ENCODE results near the gene NAT9. TPM values are rescaled to one million over a fixed set of nuclear protein-coding genes. Genes with fewer than 3 reads are reported as not detected.

Gene NAT9
- total RNA-seq, 1 experiment from 2014 or later, result 64.8 TPM

DNA sequence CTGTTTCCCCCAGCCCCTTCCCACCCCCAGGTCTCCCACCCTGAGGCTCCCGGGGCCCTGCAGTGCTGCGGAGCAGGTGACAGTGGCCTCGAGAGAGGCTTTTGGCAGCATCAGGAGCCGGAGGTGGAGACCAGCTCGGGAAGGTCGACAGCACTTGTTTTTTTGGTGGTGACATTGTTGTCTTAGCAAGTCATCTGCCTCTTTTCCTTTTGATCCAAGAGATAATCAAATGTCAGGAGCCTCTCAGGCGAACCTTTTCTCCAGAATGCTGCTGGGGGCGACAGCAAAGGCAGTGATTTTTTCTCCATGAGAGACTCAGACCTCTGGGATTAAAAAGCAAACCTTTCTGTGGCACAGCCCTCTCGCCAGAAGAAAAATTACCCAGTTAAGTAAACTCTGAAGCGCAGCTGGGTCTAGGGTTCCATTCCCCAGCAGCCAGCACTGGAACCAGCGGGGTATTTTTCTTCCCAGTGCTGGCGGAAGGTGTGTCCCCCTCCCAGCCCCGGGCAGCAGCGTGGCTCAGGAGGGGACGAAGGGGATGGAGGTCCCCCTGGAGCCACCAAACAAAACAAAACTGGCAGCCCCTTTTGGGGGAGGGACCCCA, 46.3 kb upstream of the NAT9 start:
- POLR2A ChIA-PET, result no interaction called here
- no peaks in the 10 kb centered on the region for H3K36me3 Mint-ChIP-seq (ENCODE audit: insufficient read depth, unreplicated experiment)
- no peak for DNase-seq (ENCODE audit: unreplicated experiment)
- H3K9me3 Mint-ChIP-seq (ENCODE audit: unreplicated experiment), result no peaks in the 10 kb centered on the region
- no peaks in the 10 kb centered on the region for H3K27me3 Mint-ChIP-seq (ENCODE audit: insufficient read depth, unreplicated experiment)
- no TSS peak for BruUV-seq (replicated peaks)
- H3K4me3 Mint-ChIP-seq (ENCODE audit: unreplicated experiment), result no peak overlapping the region
- no peaks in the 10 kb centered on the region for H3K4me1 Mint-ChIP-seq (ENCODE audit: insufficient read depth, unreplicated experiment)
- TF ChIP-seq, protein P1, sequence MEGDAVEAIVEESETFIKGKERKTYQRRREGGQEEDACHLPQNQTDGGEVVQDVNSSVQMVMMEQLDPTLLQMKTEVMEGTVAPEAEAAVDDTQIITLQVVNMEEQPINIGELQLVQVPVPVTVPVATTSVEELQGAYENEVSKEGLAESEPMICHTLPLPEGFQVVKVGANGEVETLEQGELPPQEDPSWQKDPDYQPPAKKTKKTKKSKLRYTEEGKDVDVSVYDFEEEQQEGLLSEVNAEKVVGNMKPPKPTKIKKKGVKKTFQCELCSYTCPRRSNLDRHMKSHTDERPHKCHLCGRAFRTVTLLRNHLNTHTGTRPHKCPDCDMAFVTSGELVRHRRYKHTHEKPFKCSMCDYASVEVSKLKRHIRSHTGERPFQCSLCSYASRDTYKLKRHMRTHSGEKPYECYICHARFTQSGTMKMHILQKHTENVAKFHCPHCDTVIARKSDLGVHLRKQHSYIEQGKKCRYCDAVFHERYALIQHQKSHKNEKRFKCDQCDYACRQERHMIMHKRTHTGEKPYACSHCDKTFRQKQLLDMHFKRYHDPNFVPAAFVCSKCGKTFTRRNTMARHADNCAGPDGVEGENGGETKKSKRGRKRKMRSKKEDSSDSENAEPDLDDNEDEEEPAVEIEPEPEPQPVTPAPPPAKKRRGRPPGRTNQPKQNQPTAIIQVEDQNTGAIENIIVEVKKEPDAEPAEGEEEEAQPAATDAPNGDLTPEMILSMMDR (IDR thresholded peaks at IDR 0.05; ENCODE audit: unreplicated experiment), result no peak
- H3K27ac Mint-ChIP-seq (ENCODE audit: low read depth, unreplicated experiment), result no peak overlapping the region
- intact Hi-C loops (cut with micrococcal nuclease), result no loop called here
- CTCF ChIA-PET, result no interaction called here

DNA sequence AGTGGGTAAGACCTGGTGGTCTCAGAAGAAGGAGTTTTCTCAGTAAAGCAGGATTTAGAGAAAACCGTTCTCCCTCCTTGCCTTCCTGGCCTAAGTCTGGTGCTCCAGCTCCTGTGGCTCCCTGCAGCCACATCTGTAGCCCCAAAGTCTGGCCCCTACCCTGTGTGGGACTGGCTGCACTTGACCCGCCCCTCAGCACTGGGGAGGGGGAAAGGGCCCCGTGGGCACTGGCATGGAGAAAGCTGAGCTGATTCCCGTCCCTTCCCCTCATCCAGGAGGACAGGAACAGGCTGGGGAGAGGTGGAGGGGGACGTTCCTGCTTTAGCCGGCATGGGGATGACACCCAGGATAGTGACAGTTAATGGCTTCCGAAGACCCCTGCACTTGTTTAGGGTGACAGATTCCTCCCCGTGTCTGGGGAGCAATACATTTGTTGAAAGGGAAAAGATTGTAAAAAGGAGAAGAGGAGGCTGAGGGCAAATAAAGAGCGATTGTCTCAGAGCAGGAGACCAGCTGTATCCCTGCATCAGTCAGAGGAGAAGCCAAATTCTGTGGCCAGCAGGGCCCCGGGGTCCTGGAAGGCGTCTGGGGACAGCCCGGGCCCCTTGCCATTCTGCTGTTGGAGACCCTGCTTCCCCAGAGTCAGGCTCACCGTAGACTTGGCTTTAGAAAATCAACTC, 45.6 kb upstream of the NAT9 start:
- BruUV-seq (replicated peaks), result no TSS peak
- H3K4me1 Mint-ChIP-seq (ENCODE audit: insufficient read depth, unreplicated experiment), result no peaks in the 10 kb centered on the region
- H3K9me3 Mint-ChIP-seq (ENCODE audit: unreplicated experiment), result no peaks in the 10 kb centered on the region
- no peaks in the 10 kb centered on the region for H3K36me3 Mint-ChIP-seq (ENCODE audit: insufficient read depth, unreplicated experiment)
- no peaks in the 10 kb centered on the region for H3K27me3 Mint-ChIP-seq (ENCODE audit: insufficient read depth, unreplicated experiment)
- no peak for DNase-seq (ENCODE audit: unreplicated experiment)
- no peak overlapping the region for H3K27ac Mint-ChIP-seq (ENCODE audit: low read depth, unreplicated experiment)
- no peak overlapping the region for H3K4me3 Mint-ChIP-seq (ENCODE audit: unreplicated experiment)
- POLR2A ChIA-PET, result interaction anchor here (0.8 kb wide), 1 partner anchor 19 kb away, joined by 3 read pairs; no protein-coding TSS in a partner anchor
- intact Hi-C loops (cut with micrococcal nuclease), result no loop called here
- CTCF ChIA-PET, result no interaction called here
- TF ChIP-seq, protein P1 (IDR thresholded peaks at IDR 0.05; ENCODE audit: unreplicated experiment), result no peak

DNA sequence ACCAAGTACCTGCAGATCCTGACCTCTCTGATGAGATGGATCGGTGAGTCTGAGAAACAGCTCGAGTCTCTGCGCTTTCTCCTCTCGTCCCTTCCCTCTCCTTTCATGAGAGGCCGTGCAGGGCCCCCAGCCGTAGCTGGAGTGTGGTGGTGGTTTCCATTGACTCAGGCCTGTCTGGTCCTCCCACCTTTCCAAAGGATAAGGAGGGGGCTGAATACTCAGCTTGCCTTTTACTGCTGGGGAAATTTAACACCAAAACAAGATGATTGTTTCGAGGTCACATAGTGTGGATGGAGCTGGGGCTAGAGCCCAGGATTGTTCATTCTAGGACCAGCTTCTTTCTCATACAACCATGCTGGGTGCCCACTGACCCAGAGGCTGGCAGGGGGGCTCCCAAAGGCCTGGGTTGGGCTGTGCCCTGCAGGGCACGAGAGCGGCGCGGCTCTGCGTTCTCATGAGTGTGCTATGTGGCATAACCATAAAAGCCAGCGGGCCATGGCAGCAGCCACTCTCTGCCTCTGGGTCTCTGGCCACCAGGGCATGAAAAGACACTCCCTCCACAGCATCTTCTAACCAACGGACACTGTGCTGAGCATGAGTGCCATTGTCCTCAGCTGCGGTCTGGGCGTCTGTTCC, 43.8 kb upstream of the NAT9 start:
- no peak overlapping the region for H3K4me3 Mint-ChIP-seq (ENCODE audit: unreplicated experiment)

More for the DNA sequence above, 43.8 kb upstream of the NAT9 start:
- intact Hi-C loops (cut with micrococcal nuclease), result no loop called here
- H3K9me3 Mint-ChIP-seq (ENCODE audit: unreplicated experiment), result no peaks in the 10 kb centered on the region
- H3K36me3 Mint-ChIP-seq (ENCODE audit: insufficient read depth, unreplicated experiment), result no peaks in the 10 kb centered on the region
- H3K4me1 Mint-ChIP-seq (ENCODE audit: insufficient read depth, unreplicated experiment), result no peaks in the 10 kb centered on the region
- DNase-seq (ENCODE audit: unreplicated experiment), result no peak
- H3K27ac Mint-ChIP-seq (ENCODE audit: low read depth, unreplicated experiment), result no peak overlapping the region
- BruUV-seq (replicated peaks), result no TSS peak
- H3K27me3 Mint-ChIP-seq (ENCODE audit: insufficient read depth, unreplicated experiment), result no peaks in the 10 kb centered on the region
- ChIA-PET POLR2A (interaction anchor here (0.6 kb wide), 1 partner anchor 176 kb away, joined by 3 read pairs; no protein-coding TSS in a partner anchor), CTCF (no interaction called here)
- TF ChIP-seq, protein P1 (IDR thresholded peaks at IDR 0.05; ENCODE audit: unreplicated experiment), result no peak
